GM12801 (cell line): Measurements from ENCODE around the gene PVALEF.

Experiments
- CTCF ChIP-seq: IDR thresholded peaks from one replicate; pipeline ENCODE4 v1.5.1; 2011; ENCODE audit warnings: control low read depth; ENCODE audit not compliant: insufficient read length; ENCODE audit errors: extremely low read depth

Gene PVALEF

GRCh38 chr17:81194225-81194760, 29.0 kb downstream of the PVALEF start:
- no peak for TF ChIP-seq CTCF

GRCh38 chr17:81194941-81195901, 29.9 kb downstream of the PVALEF start:
- no peak for TF ChIP-seq CTCF

GRCh38 chr17:81195941-81196495, 30.7 kb downstream of the PVALEF start:
- TF ChIP-seq CTCF, result no peak

- no peak for TF ChIP-seq CTCF
Observed at GRCh38 chr17:81196505-81197408, 31.4 kb downstream of the PVALEF start.

GRCh38 chr17:81197409-81197795, 32.1 kb downstream of the PVALEF start:
- TF ChIP-seq CTCF, result no peak

GRCh38 chr17:81197831-81198490, 32.7 kb downstream of the PVALEF start:
- TF ChIP-seq CTCF, result no peak
